ENCODE results near the gene VPS52.
"Not testable (repeated sequence)": the region's sequence is repeated elsewhere in the genome, so short reads cannot be mapped to it uniquely, and the experiment has no call there.

VPS52 gene

DNA sequence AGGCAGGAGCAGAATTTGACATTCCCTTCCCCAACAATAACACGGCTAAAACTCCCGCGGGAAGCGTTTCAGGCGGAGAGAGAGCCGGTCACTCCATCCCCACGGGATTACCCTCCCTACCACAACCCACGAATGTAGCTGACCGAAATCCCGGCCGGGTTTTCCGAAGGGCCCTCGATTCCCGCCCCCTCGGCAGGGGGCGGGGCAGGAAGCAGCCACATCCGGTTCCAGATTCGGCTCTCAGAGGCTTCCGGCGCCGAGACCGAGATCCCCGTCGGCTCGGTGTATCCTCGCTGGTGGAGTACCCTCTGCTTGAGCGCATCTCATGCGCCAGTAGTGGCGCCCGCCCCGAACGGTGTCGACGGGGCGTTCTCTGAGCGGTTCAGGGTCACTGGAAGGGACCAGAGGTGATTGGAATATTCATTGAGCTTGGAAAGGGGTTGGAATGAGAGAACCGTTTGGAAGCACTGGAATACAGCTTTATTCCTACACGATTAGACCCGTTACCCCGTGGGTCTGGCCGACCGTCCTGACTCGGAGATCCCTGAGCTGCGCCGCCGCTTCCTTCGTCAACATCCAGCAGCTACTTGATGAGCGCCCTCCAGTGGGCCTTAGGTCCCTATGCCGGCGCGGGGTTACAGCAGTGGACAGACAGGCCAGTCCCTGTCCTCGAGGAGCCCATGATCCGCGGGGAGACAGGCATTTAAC lies 27.7 kb upstream of the VPS52 start:
- peak; percentile 93 to 95 for DNase-seq

DNA sequence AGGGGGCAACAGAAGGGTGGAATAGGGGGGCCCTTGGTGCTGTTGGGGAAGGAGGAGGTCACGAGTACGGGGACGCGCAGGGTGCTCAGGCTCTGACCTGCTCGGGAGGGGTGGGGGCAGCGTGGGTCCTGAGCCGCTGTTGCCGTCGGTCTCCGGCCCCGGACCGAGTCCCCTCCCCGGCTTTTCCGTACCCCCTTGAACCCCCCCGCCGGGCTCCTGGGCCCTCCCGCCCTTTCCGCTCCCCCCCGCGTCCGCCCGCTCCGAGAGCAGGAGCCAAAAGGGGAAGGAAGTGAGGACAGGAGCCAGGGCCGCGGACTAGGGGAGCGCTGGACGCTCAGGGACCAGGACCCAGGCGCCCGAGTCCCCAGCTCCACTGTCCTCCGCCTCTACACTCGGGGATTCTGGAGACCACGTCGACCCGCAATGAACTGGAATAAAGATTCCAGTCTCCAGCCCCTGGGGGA lies 27.1 kb upstream of the VPS52 start, which contains the start of gene RGL2:
Gene RGL2, minus strand, starts transcription at position 170 of the 464 bp plus-strand sequence. CDS start 332 bp downstream, outside the sequence.
- DNase-seq, result peak; percentile 71 to 78

DNA sequence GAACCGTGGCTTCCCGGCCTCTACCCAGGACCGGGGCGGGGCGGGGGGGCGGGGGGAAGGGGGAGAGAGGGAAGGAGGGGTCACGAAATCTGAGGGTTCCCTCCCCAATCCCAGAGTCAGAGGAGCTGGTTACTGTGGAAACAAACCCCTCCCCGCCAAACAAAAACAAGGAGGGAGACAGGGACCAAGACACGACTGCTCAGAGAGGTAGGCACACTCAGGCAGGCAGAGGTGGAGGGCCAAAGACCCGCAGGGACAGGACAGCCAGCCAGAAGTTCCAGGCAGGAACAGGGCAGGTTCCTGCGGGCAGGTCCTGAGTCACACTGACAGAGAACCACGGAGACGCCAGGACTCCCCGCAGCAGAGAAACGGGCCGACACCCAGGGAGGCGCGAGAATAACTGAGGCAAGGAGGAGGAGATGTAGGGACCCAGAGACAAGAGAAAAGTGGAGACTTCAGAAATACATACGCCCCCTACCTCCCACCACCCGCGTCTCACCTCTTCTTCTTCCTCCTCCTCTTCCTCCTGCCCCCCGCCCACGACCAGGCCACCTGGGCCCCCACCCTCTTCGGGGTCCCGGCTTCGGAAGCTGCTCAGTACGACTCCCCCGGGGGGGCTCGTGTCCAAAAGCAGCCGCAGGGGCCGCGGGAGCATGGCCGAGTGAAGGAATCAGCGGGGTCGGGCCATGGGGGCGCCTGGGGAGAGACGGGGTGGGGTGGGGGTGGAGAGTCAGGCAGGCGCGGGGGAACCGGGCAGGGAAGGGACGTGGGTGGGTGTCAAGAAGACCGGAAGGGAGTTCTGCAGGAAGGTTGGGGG lies 26.5 kb upstream of the VPS52 start:
- DNase-seq, result peak; percentile 85 to 88

DNA sequence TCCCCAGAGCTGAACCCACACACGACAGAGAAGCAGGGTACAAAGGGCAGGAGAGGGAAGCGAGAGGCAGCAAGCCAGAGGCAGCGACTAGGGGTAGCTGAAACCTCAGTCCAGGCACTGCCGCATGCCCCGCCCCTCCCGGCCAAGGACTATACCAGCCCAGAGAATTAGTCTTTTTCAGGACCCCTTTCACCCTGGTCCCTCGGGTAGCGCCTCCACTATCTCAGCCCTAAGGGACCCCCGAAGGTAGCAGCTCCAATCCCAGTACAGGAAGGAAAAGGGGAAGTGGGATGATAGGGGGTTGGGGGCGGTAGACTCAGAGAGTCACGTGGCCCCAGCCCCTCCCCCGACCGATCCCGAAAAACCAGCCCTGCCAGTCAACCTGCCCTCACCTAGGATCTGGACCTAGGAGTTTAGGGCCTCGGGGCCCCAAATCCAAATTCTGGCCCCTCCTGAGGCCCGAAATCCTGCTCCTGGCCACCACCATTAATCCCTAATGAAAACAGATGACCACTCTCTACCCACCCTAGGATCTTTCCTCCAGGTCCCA lies 25.8 kb upstream of the VPS52 start:
- peak in 1 of 2 donors; percentile 34 for DNase-seq

DNA sequence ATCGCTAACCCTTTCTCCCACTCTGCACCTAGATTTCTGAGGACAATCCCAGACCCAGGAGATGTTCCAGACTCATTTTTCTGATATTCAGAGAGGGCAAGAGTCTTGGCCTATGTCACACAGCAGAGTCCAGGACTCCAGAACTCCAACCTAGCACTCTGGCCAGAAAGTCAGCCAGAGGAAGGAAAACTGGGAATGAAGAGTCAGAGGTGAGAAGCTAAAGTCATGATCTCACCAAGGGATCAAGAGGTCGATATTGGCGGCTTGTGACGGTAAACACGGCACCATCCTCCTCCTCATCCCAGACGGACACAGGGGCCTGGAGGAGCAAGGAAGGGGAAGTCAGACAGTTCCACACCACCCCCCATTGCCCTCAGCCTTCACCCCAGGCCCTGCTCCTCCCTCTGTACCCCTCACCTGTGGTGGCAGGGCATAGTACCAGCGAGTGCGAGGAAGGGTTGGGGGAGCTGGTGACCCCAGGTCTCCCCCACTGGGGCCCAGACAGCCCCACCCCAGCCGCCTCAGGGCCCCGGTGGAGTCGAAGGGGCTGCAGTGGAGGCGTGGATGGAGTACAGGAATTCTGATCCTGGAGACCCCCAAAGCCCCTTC lies 25.2 kb upstream of the VPS52 start:
- no peak for DNase-seq

DNA sequence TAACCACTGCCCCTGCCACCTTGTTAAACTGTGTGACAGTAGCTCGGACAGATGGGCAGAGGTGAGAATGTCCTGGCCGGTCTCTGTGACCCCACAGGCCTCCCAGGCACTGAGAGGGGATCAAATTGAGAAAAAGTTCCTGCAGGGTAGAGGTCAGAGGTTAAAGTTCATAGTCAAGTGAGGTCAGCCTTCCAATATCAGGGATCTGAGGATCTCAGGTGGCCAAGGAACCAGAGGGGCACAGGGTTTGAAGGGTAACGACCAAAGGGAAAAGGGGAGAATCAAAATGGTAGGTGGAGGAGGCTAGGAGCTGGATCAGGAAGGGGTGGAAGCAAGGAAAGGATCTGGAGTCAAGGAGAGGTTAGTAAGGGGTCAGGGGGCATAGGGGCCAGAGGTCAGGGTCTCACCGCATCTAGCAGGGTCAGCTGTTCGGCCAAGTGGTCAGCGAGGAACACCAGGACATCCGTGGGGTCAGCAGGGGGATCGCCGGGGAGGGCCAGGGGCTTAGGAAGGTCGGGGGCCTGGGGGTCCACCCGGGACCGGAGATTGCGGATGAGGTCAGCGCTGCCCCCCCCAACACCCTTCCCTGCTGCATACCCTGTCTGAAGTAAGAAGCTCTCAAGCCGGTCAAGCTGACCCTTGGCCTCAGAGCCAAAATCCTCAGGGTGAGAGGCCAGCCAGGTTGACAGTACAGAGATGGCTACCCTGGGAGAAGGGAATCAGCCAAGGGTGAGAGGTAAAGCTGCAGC lies 24.1 kb upstream of the VPS52 start:
- no peak for DNase-seq

DNA sequence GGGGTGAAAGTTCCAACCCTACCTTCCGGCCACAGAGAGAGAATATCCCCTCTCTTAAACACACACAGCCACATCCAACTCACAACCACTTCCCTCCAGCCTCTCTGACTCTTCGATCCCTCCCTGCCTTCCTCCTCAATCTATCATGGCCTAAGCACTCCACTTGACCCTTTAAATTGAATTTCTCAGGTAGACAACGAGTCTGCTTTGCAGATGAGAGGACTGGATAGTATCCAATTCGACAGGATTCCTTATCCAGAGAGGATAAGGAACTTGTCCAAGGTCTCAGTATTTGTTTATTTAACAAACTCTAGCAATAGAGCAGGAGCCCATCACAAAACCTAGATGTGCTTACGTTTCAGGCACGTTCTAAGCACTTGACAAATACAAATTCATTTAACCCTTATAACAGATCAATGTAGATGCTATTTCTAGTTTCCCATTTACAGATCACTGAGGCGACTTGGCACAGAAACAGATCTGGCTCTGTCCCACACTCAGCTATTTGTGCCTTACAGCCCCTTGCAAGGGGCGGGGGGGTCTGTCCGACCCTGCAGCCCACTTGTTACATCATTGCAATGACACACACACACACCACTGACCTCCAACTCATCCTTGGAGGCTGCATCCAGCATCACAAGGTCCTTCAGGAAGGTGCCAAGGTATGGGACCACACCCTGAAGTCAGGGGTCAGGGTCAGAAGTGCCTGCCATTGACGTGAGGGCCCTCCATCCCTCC lies 22.6 kb upstream of the VPS52 start:
- DNase-seq, result no peak

DNA sequence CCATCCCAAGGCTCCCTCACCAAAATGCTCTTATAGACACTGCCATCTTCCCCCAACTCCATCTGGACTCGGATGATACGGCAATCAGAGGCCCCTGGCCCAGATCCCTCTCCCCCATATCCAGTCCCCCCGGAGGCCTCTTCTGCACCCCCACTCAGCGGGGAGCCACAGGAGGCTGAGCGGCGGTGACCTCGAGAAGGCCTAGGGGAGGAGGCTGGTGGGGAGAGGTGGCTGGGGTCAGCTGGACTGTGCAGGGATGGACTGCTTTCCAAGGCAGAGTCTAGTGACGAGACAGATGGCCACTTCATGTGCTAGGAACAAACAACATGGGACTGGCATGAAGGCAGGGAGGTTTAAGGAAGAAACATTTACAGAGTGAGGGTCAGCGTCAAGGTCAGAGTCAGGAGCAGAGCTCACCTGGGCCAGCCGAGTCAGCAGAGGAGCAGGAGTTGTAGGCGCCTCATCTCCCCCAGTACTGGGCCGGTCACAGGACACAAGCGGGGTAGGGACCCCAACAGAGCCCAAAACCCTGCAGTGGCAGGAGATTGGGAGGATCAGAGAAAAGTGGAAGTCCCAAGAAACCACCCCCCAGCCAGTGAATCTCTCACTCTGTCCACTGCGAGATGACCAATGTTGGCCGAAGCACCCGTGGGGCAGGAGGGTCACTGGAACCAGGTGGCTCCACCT lies 21.5 kb upstream of the VPS52 start:
- DNase-seq, result no peak

DNA sequence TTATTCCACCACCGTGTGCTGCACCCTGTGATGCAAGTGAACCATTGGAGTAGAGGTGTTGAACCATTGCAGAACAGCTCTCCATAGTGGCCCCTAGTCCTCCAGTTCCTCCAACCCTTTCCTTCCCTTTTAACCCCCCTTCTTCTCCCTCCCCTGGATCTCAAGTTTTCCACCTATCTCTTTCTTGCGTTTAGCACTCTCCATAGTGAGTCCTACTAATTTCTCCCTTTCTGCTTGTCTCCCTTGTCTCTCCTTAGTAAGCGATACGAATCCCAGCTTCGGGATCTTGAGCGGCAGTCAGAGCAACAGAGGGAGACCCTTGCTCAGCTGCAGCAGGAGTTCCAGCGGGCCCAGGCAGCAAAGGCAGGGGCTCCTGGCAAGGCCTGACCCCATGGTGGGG lies 18.8 kb upstream of the VPS52 start:
- DNase-seq, result no peak

DNA sequence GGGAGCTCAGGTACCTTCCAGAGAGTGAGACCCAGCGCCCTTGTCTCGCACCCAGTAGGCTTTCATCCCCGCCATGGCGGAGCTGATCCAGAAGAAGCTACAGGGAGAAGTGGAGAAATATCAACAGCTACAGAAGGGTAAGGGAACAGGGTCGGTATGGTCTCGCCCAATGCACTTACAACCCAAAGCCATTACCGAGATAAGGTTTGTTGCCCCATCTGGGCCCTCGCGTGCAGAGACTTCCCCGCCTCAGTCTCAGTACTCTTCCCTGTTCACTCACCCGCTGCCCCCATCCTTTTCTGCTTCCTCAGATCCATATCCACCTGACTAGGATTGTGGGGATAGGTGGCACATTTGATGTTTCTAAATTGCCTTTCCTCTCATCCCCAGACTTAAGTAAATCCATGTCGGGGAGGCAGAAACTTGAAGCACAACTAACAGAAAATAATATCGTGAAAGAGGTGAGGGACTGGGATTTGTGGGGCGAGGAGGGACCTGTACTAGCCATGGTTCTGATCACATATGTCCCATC lies 18.2 kb upstream of the VPS52 start:
- no peak for DNase-seq

DNA sequence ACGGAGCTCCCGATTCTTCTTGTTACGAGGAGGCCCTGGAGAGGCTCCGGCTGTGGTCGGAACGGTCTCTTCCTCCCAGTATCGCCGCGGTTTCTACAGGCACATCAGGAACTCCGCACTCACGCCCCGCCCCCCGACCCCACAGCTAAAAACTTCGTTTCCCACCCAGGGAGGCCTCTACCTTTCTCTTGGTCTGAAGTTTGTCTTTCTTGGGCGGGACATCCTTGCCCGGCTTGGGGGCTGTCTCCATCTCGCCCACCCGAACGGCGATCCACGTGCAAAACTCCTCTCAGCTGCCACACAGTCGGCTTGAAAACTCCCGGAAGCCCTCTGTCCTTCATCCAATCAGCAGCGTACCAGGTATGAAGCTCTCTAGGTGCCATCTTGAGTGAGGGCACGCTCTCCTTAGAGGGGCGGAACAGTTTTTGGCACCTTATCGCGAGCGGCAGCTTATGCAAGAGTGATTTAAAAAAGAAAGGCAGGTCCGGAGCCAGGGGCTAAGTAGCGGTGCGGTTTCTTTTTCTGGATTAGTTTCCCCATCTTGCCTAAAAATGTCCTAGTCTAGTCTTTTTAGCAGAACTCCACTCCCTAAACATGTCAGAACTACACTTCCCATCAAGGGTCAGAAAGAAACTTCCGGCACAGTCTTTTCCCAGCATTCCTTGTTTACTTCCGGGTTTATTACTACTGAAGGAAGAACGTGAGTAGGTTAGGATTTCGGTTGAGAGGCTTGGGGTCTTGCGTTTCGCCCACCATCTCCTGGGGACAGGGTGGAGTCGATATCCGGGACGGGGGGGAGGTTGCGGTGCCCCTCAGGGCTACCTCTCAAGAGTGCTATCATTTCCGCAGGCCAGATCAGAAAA lies 17.5 kb upstream of the VPS52 start, which contains the start of the genes PFDN6 and WDR46:
Gene PFDN6, plus strand, starts transcription at position 681 of the 863 bp plus-strand sequence. CDS start 256 bp downstream, outside the sequence.
Gene WDR46, minus strand, starts transcription at position 319 of the 863 bp plus-strand sequence. Its CDS starts 69 bp downstream, at position 250.
- peak; percentile 84 to 87 for DNase-seq

DNA sequence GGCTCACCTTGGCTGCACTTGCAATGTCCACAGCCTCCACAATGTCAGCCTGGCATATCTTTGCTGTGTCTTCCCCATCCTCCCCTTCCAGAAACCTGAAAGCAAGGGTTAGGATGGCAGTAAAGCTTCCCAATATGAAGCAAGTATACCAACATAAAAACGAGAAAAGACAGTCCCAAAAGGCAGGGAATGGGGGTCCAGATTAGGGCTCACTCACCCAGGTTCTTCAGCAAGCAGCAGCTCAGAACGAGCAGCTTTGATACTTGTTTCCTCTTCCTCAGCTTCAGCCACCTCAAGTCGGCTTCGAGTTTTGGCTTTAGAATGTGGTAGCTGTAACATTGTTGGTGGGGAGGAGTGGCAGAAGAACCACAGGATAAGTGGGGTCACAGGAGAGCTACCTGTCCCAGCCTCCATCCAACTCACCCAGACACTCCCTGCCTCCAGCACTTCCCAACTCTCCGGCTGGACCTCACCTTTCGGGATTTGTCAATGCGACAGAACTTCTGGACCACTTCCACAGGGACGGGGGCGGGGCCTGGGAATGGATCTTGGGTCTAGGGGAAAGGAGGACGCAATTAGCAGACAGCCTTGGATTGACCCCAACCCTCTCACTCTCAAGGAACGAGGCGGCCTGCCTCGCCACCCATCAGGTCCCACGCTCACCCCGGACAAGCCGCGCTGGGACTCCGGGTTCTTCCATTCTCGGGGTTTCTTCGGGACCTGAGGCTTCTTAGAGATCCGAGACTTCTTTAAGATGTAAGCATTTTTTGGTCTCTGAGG lies 16.7 kb upstream of the VPS52 start:
- no peak for DNase-seq

DNA sequence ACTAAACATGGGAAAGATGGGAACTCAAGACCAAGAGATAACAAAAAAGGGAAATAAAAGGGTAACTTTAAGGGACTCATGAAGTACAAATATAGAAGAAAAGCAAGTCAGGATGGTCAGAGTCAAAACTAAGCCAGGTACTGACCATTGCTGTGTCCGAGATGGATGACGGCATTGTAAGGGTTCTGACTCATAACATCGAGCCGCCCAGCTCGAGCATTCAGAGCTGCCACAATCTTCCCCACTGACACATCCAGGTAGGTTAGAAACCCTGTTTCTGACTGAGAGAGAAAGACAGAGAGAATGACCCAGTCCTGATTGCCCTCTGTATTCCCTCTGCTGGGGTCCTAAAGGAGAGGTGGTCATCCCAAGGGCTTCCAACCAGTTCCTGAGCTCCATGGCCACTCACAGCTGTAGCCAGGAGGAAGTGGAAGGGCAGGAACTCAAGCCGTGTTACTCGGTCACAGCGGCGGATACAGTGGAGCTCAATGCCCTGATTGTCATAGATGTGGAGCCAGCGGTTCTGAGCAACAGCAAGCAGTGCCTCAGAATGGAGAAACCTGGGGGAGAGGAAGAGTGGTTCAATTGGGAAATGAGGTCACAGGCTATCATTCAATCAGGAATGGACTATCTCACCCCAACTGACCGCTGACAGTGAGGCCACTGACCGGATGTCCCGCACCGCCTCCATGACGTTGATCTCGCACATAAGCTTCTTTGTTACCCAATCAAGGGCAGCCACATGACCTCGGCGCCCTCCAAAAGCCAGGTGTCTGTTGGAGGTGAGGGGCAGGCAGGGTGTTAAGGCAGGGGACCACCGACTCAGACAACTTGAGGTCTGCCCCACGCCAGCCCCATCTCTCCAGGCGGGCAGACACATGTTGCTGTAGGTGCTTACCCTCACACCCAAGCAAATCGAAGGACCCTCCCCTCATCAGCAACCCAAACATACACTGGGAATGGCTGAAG lies 15.6 kb upstream of the VPS52 start:
- no peak for DNase-seq

DNA sequence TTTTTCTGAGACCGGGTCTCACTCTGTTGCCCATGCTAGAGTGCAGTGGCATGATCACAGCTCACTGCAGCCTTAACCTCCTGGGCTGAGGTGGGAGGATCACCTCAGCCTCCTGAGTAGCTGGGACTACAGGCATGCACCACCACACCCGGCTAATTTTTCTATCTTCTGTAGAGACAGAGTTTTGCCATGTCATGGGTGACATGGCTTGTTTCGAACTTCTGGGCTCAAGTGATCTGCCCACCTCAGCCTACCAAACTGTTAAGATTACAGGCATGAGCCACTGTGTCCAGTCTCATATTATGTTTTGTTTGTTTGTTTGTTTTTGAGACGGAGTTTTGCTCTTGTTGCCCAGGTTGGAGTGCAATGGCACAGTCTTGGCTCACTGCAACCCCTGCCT lies 13.5 kb upstream of the VPS52 start:
- not testable (repeated sequence) for DNase-seq

DNA sequence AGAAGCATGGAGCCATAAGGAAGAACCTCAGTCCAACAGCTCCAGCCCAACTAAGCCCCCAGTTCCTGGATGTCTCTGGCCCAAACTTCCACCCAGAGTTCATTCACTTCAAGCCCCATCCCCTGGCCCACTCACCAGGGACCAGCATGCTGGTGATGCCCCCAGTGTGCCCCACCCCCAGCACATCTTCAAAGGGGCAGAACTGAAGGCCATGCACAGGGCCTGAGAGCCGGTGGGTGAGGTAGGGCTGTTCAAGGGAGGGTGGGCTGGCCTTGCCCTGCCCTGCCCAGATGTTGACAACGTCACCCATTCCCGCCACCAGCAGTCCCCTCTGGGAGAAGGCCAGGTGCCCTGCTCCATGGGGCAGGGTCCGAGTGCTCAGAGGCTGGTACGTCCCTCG lies 8.9 kb upstream of the VPS52 start:
- no peak for DNase-seq

DNA sequence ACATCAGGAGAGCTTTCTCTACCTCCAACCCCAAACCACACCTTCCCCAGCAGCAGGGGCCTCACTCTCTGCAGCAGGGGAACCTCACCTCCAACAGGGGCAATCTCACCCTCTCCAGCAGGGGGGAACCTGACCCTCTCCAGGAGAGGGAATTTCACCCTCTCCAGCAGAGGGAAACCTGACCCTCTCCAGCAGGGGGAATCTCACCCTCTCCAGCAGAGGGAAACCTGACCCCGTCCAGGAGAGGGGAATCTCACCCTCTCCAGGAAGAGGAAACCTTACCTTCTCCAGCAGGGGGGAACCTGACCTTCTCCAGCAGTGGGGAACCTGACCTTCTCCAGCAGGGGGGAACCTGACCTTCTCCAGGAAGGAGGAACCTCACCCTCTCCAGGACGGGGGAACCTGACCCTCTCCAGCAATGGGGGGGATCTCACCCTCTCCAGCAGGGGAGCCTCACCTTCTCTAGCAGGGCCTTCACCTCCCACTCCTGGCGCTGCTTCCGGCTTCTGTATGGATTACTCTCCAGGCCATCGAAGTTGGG lies 8.4 kb upstream of the VPS52 start:
- DNase-seq, result peak in 1 of 2 donors; percentile 14

DNA sequence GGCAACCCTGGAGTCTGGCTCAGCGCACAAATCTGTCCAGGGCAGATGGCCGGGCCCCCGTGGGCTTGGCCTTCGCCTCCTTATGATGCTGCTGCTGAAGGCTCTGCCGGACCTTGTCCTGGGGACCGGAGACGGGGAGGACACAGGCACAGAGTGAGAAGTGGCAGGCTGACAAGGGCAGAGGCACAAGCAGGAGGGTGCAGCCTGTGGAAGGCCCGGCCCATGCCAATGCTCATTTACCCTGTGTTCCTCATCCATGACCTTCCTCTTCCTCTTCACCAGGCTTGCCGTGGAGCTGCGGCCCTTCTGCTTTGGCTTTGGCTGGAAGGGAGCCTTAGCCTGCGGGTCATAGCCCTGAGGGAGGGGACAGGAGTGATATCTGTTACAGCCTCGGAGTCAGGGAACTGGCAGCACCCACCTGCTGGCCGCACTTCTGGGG lies 7.6 kb upstream of the VPS52 start:
- DNase-seq, result no peak

Data from CD4-positive, alpha-beta T cell treated with Interleukin-1 beta for 1 hour (primary cell).